B cell (primary cell): ENCODE measurements around the gene XPA. TPM values are rescaled to one million over a fixed set of nuclear protein-coding genes. Genes with fewer than 3 reads are reported as not detected.

Experiments
- ATAC-seq: fragments of 200-7000 bp; cut with Tn5 transposase; one replicate; pipeline ENCODE4 v1.10.0; 2021; ENCODE audit warnings: low read depth, mild to moderate bottlenecking, moderate number of reproducible peaks, moderate library complexity
- CTCF ChIA-PET: fragments of 350-600 bp; sonication (Branson Sonifier 250); formaldehyde crosslinking; loops from one replicate; lab custom pipeline; 2021; ENCODE audit warnings: antibody characterized with exemption, inconsistent platforms; lab: Charles Lee
- POLR2A ChIA-PET: fragments of 350-600 bp; sonication (Branson Sonifier 250); formaldehyde crosslinking; loops from one replicate; lab custom pipeline; 2021; ENCODE audit warnings: antibody characterized with exemption; lab: Charles Lee
- DNase-seq: peaks from one replicate; pipeline ENCODE4 v3.0.0; 2013
- H2AFZ ChIP-seq: 2 replicates; pipeline ENCODE4 v1.6.1; 2012; ENCODE audit warnings: mild to moderate bottlenecking, low read depth, low read length; ENCODE audit not compliant: insufficient read depth, poor library complexity, severe bottlenecking
- H3K27ac ChIP-seq, 2 donors: 1 replicate in 1 of 2; 2 replicates in 1 of 2; pipeline ENCODE4 v1.5.1; 2012 to 2013; ENCODE audit warnings: low read length in 2 of 2, mild to moderate bottlenecking in 2 of 2, moderate library complexity in 1 of 2
- H3K27me3 ChIP-seq, 4 experiments: fragments of 200-600 bp in 1 of 4; sonication (generic) in 1 of 4; replicated peaks in 1 of 4; 1 replicate in 2 of 4; 2 replicates in 2 of 4; pipeline versions ENCODE4 v1.6.1 to v1.7.0; 2013 to 2016; ENCODE audit warnings: low read length in 3 of 4, mild to moderate bottlenecking in 2 of 4, mixed read lengths in 1 of 4, moderate library complexity in 1 of 4; ENCODE audit not compliant: insufficient read depth in 4 of 4, control insufficient read depth in 3 of 4; ENCODE audit errors: control extremely low read depth in 1 of 4
- H3K36me3 ChIP-seq, 2 experiments: replicated peaks in 1 of 2; 1 replicate in 1 of 2; 2 replicates in 1 of 2; pipeline versions ENCODE4 v1.6.1 to v1.7.1; 2013; ENCODE audit warnings: low read length in 1 of 2; ENCODE audit not compliant: insufficient read depth in 2 of 2, control insufficient read depth in 1 of 2; ENCODE audit errors: control extremely low read depth in 1 of 2, extremely low read depth in 1 of 2
- H3K4me1 ChIP-seq, 2 donors: fragments of 200-600 bp in 1 of 2; sonication (generic) in 1 of 2; 1 replicate in 1 of 2; 2 replicates in 1 of 2; pipeline versions ENCODE4 v1.5.1 to v1.6.1; 2013 to 2017; ENCODE audit warnings: low read length in 2 of 2; ENCODE audit not compliant: control insufficient read depth in 2 of 2, insufficient read depth in 2 of 2
- H3K4me2 ChIP-seq: replicated peaks from 2 replicates; pipeline ENCODE3; 2012; ENCODE audit warnings: mild to moderate bottlenecking, low read depth, low read length; ENCODE audit not compliant: poor library complexity, severe bottlenecking
- H3K4me3 ChIP-seq, 5 experiments: fragments of 200-600 bp in 1 of 5; sonication (generic) in 1 of 5; 1 replicate in 3 of 5; 2 replicates in 2 of 5; pipeline versions ENCODE4 v1.5.1 to v1.7.0; 2011 to 2016; ENCODE audit warnings: low read length in 4 of 5, mild to moderate bottlenecking in 4 of 5, low read depth in 2 of 5, control low read depth in 1 of 5, moderate library complexity in 1 of 5; ENCODE audit not compliant: insufficient read depth in 1 of 5; ENCODE audit errors: control extremely low read depth in 1 of 5, extremely low read depth in 1 of 5
- H3K79me2 ChIP-seq: fragments of 200-600 bp; sonication (generic); one replicate; pipeline ENCODE4 v1.6.0; 2016; ENCODE audit warnings: low read length; ENCODE audit not compliant: control insufficient read depth, insufficient read depth
- H3K9ac ChIP-seq: fragments of 200-600 bp; sonication (generic); 2 replicates; pipeline ENCODE4 v1.6.1; 2017; ENCODE audit warnings: mild to moderate bottlenecking, low read length, moderate library complexity
- H3K9me3 ChIP-seq, 3 donors: one replicate each; pipeline versions ENCODE4 v1.6.1 to v1.7.1; 2013; ENCODE audit warnings: low read length in 2 of 3; ENCODE audit not compliant: control insufficient read depth in 2 of 3, insufficient read depth in 1 of 3; ENCODE audit errors: control extremely low read depth in 1 of 3
- H4K20me1 ChIP-seq: 2 replicates; pipeline ENCODE4 v1.6.0; 2012; ENCODE audit warnings: mild to moderate bottlenecking, low read length; ENCODE audit not compliant: insufficient read depth, control insufficient read depth, poor library complexity, severe bottlenecking
- H3K27ac Mint-ChIP-seq: one replicate; pipeline ENCODE4 v1.8.0; 2021; ENCODE audit warnings: mixed read lengths
- H3K27me3 Mint-ChIP-seq: one replicate; pipeline ENCODE4 v1.8.0; 2021; ENCODE audit warnings: mixed read lengths
- H3K4me1 Mint-ChIP-seq: one replicate; pipeline ENCODE4 v1.8.0; 2021; ENCODE audit warnings: mixed read lengths
- H3K4me3 Mint-ChIP-seq: one replicate; pipeline ENCODE4 v1.8.0; 2021; ENCODE audit warnings: mixed read lengths
- H3K9me3 Mint-ChIP-seq: one replicate; pipeline ENCODE4 v1.8.0; 2022; ENCODE audit warnings: mixed read lengths; ENCODE audit not compliant: insufficient read depth
- CTCF ChIP-seq: fragments of 200-600 bp; IDR thresholded peaks from one replicate; pipeline ENCODE4 v1.8.0; 2022; ENCODE audit warnings: antibody characterized with exemption, mild to moderate bottlenecking
- EZH2 ChIP-seq: IDR thresholded peaks from 2 replicates; pipeline ENCODE4 v1.6.1; 2012; ENCODE audit warnings: borderline replicate concordance, low read depth, mild to moderate bottlenecking, moderate library complexity, low read length; ENCODE audit not compliant: insufficient read depth, poor library complexity, severe bottlenecking
- WGBS: methylation state at CpG from one replicate; pipeline ENCODE4 v1.1.5; 2013; ENCODE audit warnings: missing lambda C conversion rate; ENCODE audit not compliant: insufficient coverage; 5-methylcytosine and 5-hydroxymethylcytosine counted together
- intact Hi-C: fragments of 100-400 bp; cut with micrococcal nuclease; formaldehyde crosslinking; loops from one replicate; pipeline ENCODE4 v1.10.0; 2022
- polyA plus RNA-seq: library from polyadenylated mRNA; depleted of rRNA; stranded (reverse); fragments of >200 nt; gene quantifications from 2 replicates; pipeline ENCODE4 v1.2.3, GENCODE V29; 2012
- total RNA-seq, 2 donors: library from RNA; stranded (reverse); fragments of 120-200 nt in 1 of 2; gene quantifications; 1 replicate in 1 of 2; 2 replicates in 1 of 2; pipeline versions ENCODE4 v1.2.3 to v1.2.4, GENCODE V29; 2013 to 2022

Gene XPA
- total and polyA plus RNA-seq, 2 donors (not counting 1 experiment from before 2014, with no cell fraction given), result 3.8 to 21.3 TPM

GRCh38 chr9:97721396-97721795 is 24.3 kb upstream of the XPA start:
- H3K79me2 ChIP-seq, result no peaks in the 10 kb centered on the region
- Mint-ChIP-seq H3K4me3 (no peak overlapping the region), H3K4me1 (no peaks in the 10 kb centered on the region), H3K27ac (no peak overlapping the region), H3K27me3 (peaks cover 51% of the 10 kb centered on the region), H3K9me3 (peaks cover 3% of the 10 kb centered on the region)
- no peak for DNase-seq
- no peaks in the 10 kb centered on the region for H3K36me3 ChIP-seq
- no peak overlapping the region for H3K27ac ChIP-seq
- no peak overlapping the region for H3K4me2 ChIP-seq
- H3K4me3 ChIP-seq, result no peak overlapping the region
- H3K9ac ChIP-seq, result no peak overlapping the region
- TF ChIP-seq EZH2 (no peak), CTCF (no peak)
- no peaks in the 10 kb centered on the region for H4K20me1 ChIP-seq
- CTCF ChIA-PET, result no interaction called here
- 93% methylated on average over 2 of the region's 2 CpGs for WGBS
- peaks cover 0 to 9% (median 2%) of the 10 kb centered on the region in 3 donors for H3K9me3 ChIP-seq
- peaks cover 0 to 12% (median 2%) of the 10 kb centered on the region in 4 experiments for H3K27me3 ChIP-seq
- ATAC-seq, result no peak
- POLR2A ChIA-PET, result no interaction called here
- intact Hi-C loops, result no loop called here
- H3K4me1 ChIP-seq, result no peaks in the 10 kb centered on the region
- H2AFZ ChIP-seq, result no peak overlapping the region

- no peak for ATAC-seq
- H3K4me1 ChIP-seq, result no peaks in the 10 kb centered on the region
- Mint-ChIP-seq H3K9me3 (peaks cover 3% of the 10 kb centered on the region), H3K27me3 (peaks cover 40% of the 10 kb centered on the region), H3K27ac (no peak overlapping the region), H3K4me3 (no peak overlapping the region), H3K4me1 (no peaks in the 10 kb centered on the region)
- no peaks in the 10 kb centered on the region for H3K36me3 ChIP-seq
- CTCF ChIA-PET, result no interaction called here
- no peaks in the 10 kb centered on the region for H4K20me1 ChIP-seq
- H3K4me2 ChIP-seq, result no peak overlapping the region
- no peak overlapping the region for H3K4me3 ChIP-seq
- TF ChIP-seq CTCF (no peak), EZH2 (no peak)
- WGBS, result 91% methylated on average over 1 of the region's 3 CpGs
- POLR2A ChIA-PET, result no interaction called here
- no peak overlapping the region for H2AFZ ChIP-seq
- no peak overlapping the region for H3K27ac ChIP-seq
- no peak overlapping the region for H3K9ac ChIP-seq
- no peaks in the 10 kb centered on the region for H3K79me2 ChIP-seq
- intact Hi-C loops, result loop anchor here (10.0 kb wide), 1 partner anchor 87 kb away; no protein-coding TSS in a partner anchor
- peaks cover 0 to 10% (median 1%) of the 10 kb centered on the region in 4 experiments for H3K27me3 ChIP-seq
- peaks cover 0 to 9% (median 2%) of the 10 kb centered on the region in 3 donors for H3K9me3 ChIP-seq
- no peak for DNase-seq
Observed at GRCh38 chr9:97717866-97718265, 20.7 kb upstream of the XPA start.
